Upper lobe of right lung (tissue), 1 donor: Measurements from ENCODE around the gene GPN1. TPM values are rescaled to one million over a fixed set of nuclear protein-coding genes. Genes with fewer than 3 reads are reported as not detected.

Source experiments
- ATAC-seq: fragments of 200-7000 bp; cut with Tn5 transposase; one replicate; pipeline ENCODE4 v1.9.1; 2020; ENCODE audit warnings: mild to moderate bottlenecking, moderate library complexity
- DNase-seq: peaks from one replicate; pipeline ENCODE4 v3.0.0-alpha.2; 2020
- H3K27ac ChIP-seq: fragments of 200-600 bp; one replicate; pipeline ENCODE4 v1.8.0; 2022
- H3K27me3 ChIP-seq: fragments of 200-600 bp; one replicate; pipeline ENCODE4 v1.8.0; 2022; ENCODE audit warnings: mild to moderate bottlenecking
- H3K36me3 ChIP-seq: fragments of 200-600 bp; one replicate; pipeline ENCODE4 v1.8.0; 2022
- H3K4me1 ChIP-seq: fragments of 200-600 bp; one replicate; pipeline ENCODE4 v1.8.0; 2022
- H3K4me3 ChIP-seq: fragments of 200-600 bp; one replicate; pipeline ENCODE4 v1.8.0; 2022; ENCODE audit warnings: mild to moderate bottlenecking
- H3K9me3 ChIP-seq: fragments of 200-600 bp; one replicate; pipeline ENCODE4 v1.8.0; 2022
- intact Hi-C: fragments of 100-400 bp; cut with DNase I; formaldehyde crosslinking; loops from one replicate; pipeline ENCODE4 v1.11.0; 2022
- long read RNA-seq: library from polyadenylated mRNA; unstranded; transcript quantifications from one replicate; pipeline ENCODE4 v2.0.0, GENCODE V29; 2021
- total RNA-seq: library from RNA; stranded (reverse); fragmentation: NEBNext Ultra II Directional; extraction: Animal tissue kit (Norgen Biotek cat#: 25700); gene quantifications from one replicate; pipeline ENCODE4 v1.2.1, GENCODE V29; 2021
- TF ChIP-seq, protein P1 (sequence below): fragments of 200-600 bp; IDR thresholded peaks from one replicate; pipeline ENCODE4 v1.8.0; 2022; ENCODE audit warnings: antibody characterized with exemption
- donor health status: DM: no; HTN: yes; CAD: no; lungs with severe emphysema.

The GPN1 gene
- 23.4 TPM for total RNA-seq
- long read RNA-seq, transcript GPN1-212 (14 exons, 1,832 nt): major isoform, 47 of 62 reads
- long read RNA-seq, partial matches to known transcripts: 0 of 62 reads
- long read RNA-seq, other reads (novel, unspliced or antisense): 15 of 62 reads

DNA sequence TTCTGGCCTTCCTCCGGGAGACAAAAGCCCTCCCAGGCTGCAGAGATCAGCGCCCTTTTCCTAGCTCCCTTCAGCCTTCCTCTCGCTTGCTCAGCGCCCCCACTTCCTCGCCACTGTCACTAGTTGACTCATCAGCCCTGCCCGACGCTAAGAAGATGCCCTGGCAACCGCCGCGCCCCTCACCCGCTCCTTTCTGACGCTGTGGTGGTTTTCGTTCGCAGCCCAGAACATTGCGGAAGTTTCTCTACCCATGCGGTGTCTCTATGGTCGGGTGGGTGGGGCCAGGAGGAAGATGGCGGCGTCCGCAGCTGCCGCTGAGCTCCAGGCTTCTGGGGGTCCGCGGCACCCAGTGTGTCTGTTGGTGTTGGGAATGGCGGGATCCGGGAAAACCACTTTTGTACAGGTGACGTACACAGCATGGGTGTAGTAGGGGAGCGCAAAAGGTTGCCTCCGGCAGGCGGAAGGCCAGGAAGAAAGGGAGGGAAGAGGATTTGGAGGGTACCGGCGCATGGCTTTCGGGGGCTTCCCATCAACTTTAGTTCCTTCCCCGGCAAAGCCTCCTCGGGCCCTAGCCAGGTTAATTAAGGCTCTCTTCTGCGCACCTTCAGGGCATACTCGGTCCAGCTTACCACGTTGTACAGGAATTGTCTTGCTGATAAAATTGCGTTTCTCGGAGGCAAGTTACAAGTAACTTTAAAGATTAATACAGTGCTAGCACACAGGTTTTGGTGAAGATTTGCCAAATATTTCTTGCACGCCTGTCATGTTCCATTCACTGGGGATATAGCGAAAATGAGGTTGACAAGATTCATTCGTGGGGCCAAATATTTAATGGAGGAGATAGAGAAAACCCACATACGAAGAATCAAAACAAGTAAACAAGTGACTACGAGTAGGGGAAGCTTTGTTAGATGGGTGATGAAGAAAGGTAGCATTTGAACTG, at the start of gene GPN1, which contains the start of gene CCDC121:
Gene GPN1 (plus strand): TSS at position 284 of the 943 bp plus-strand sequence. CDS start 9 bp downstream, at position 293.
Gene CCDC121 (minus strand): TSS at position 246 of the 943 bp plus-strand sequence. CDS start 1,213 bp downstream, outside the sequence.
- intact Hi-C loops: no loop called here

DNA sequence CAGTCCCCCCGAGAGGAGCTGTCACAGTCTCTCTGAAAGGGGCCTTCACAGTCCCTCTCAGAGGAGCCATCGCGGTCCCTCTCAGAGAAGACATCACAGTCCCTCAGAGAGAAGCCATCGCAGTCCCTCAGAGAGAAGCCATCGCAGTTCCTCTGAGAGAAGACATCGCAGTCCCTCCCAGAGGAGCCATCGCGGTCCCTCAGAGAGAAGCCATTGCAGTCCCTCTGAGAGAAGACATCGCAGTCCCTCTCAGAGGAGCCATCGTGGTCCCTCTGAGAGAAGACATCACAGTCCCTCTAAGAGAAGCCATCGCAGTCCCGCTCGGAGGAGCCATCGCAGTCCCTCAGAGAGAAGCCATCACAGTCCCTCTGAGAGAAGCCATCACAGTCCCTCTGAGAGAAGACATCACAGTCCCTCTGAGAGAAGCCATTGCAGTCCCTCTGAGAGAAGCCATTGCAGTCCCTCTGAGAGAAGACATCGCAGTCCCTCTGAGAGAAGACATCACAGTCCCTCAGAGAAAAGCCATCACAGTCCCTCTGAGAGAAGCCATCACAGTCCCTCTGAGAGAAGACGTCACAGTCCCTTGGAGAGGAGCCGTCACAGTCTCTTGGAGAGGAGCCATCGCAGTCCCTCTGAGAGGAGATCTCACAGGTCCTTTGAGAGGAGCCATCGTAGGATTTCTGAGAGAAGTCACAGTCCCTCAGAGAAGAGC, 47.3 kb upstream of the GPN1 start:
- DNase-seq: no peak

More for the DNA sequence above, at the start of gene GPN1, which contains the start of gene CCDC121:
- H3K36me3 ChIP-seq: peaks cover 38% of the 10 kb centered on the region
- H3K27ac ChIP-seq: peak within 1 kb of the TSS; percentile 73
- TF ChIP-seq, protein P1, sequence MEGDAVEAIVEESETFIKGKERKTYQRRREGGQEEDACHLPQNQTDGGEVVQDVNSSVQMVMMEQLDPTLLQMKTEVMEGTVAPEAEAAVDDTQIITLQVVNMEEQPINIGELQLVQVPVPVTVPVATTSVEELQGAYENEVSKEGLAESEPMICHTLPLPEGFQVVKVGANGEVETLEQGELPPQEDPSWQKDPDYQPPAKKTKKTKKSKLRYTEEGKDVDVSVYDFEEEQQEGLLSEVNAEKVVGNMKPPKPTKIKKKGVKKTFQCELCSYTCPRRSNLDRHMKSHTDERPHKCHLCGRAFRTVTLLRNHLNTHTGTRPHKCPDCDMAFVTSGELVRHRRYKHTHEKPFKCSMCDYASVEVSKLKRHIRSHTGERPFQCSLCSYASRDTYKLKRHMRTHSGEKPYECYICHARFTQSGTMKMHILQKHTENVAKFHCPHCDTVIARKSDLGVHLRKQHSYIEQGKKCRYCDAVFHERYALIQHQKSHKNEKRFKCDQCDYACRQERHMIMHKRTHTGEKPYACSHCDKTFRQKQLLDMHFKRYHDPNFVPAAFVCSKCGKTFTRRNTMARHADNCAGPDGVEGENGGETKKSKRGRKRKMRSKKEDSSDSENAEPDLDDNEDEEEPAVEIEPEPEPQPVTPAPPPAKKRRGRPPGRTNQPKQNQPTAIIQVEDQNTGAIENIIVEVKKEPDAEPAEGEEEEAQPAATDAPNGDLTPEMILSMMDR: no peak
- H3K9me3 ChIP-seq: no peaks in the 10 kb centered on the region
- DNase-seq (peak; percentile 92), ATAC-seq (peak; percentile 99)
- H3K4me3 ChIP-seq: peak within 1 kb of the TSS; percentile 86
- peaks cover 12% of the 10 kb centered on the region for H3K4me1 ChIP-seq
- H3K27me3 ChIP-seq: no peaks in the 10 kb centered on the region

DNA sequence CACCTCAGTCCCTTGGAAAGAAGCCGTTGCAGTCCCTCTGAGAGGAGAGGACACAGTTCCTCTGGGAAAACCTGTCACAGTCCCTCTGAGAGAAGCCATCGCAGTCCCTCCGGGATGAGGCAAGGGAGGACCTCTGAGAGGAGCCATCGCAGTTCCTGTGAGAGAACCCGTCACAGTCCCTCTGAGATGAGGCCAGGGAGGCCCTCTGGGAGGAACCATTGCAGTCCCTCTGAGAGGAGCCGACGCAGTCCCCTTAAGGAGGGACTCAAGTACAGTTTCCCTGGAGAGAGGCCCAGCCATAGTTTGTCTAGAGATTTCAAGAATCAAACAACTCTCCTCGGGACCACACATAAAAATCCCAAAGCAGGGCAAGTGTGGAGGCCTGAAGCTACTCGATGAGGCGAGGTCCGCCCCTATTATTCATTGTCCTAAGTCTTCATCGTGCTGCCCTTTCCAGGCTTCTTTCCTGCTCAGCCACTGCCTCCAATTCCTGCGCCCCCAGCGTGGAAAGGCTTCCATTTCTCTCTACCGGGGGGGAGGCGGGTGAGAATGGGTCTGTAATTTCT, 46.6 kb upstream of the GPN1 start:
- Histone ChIP-seq H3K27ac (peak overlapping the region; percentile 77), H3K27me3 (no peaks in the 10 kb centered on the region), H3K36me3 (no peaks in the 10 kb centered on the region), H3K4me1 (peaks cover 15% of the 10 kb centered on the region), H3K4me3 (peak overlapping the region; percentile 81), H3K9me3 (peaks cover 2% of the 10 kb centered on the region)
- TF ChIP-seq, protein P1: no peak
- DNase-seq: no peak
- no peak for ATAC-seq
- intact Hi-C loops: no loop called here

More for the DNA sequence above, 47.3 kb upstream of the GPN1 start:
- H3K9me3 ChIP-seq: peaks cover 3% of the 10 kb centered on the region
- no peak overlapping the region for H3K4me3 ChIP-seq
- no peak for ATAC-seq
- H3K27me3 ChIP-seq: no peaks in the 10 kb centered on the region
- H3K4me1 ChIP-seq: peaks cover 15% of the 10 kb centered on the region
- TF ChIP-seq, protein P1: no peak
- intact Hi-C loops: no loop called here
- no peak overlapping the region for H3K27ac ChIP-seq
- no peaks in the 10 kb centered on the region for H3K36me3 ChIP-seq

DNA sequence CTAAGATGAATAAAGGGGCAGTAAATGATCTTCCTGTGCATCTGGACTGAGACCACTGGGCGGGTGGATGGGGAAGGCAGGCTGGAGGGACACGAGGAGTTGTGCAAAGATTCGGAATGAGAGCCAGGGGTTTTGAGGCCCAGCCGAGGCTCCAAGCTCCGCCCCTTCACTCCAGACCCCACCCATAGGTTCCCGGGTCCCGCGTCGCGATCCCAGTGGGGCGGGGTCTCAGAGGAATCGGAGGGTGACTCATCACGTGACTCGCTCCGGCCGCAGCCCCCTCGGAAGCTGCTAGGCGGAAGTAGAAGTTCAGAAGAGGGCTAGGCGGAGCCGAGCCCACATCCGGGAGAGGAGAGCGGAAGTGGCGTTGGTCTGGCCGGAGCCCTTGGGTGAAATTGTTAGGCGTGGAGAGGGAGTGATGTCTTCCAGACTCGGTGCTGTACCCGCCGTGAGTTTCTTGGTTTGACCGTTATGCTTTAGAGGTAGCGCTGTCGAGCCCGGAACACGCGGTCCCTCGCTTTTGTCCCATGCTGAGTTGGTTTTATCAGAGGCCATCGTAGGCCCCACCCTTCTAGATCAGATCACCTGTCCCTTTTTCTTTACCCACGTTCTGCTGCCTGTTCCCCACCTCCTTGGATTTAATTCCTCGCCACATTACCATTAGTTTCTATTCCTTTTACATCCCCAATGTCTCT, 46.0 kb upstream of the GPN1 start, which contains the start of gene ZNF512:
Gene ZNF512 (plus strand): TSS at position 348 of the 695 bp plus-strand sequence. CDS start 71 bp downstream, at position 419.
- peak within 1 kb of the TSS; percentile 77 for H3K27ac ChIP-seq
- H3K36me3 ChIP-seq: no peaks in the 10 kb centered on the region
- peak; percentile 95 for DNase-seq
- no peaks in the 10 kb centered on the region for H3K9me3 ChIP-seq
- intact Hi-C loops: no loop called here
- H3K4me3 ChIP-seq: peak within 1 kb of the TSS; percentile 81
- peak; percentile 98 for ATAC-seq
- TF ChIP-seq, protein P1: no peak
- H3K4me1 ChIP-seq: peaks cover 15% of the 10 kb centered on the region
- H3K27me3 ChIP-seq: no peaks in the 10 kb centered on the region
